CD4-positive, alpha-beta T cell (primary cell): ENCODE measurements around the gene ANKRD16. TPM values are rescaled to one million over a fixed set of nuclear protein-coding genes. Genes with fewer than 3 reads are reported as not detected.

ENCODE experiments used
- ATAC-seq: fragments of 200-7000 bp; cut with Tn5 transposase; one replicate; pipeline ENCODE4 v1.10.0; 2022; ENCODE audit warnings: mild to moderate bottlenecking; ENCODE audit not compliant: poor library complexity
- CTCF ChIA-PET: fragments of 350-600 bp; sonication (Branson Sonifier 250); formaldehyde crosslinking; loops from one replicate; lab custom pipeline; 2021; ENCODE audit warnings: antibody characterized with exemption, inconsistent platforms; lab: Charles Lee
- POLR2A ChIA-PET: fragments of 350-600 bp; sonication (Branson Sonifier 250); formaldehyde crosslinking; loops from one replicate; lab custom pipeline; 2021; ENCODE audit warnings: antibody characterized with exemption, inconsistent platforms; lab: Charles Lee
- DNase-seq, 14 experiments: peaks; one replicate each; pipeline ENCODE4 v3.0.0-alpha.2; 2013 to 2020; ENCODE audit warnings: mixed read lengths in 2 of 14
- H3K27ac ChIP-seq, 2 donors: one replicate each; pipeline versions ENCODE4 v1.5.1 to v1.7.0; 2013; ENCODE audit warnings: low read length in 2 of 2, low read depth in 1 of 2, mild to moderate bottlenecking in 1 of 2
- H3K27me3 ChIP-seq, 2 experiments: 1 replicate in 1 of 2; 2 replicates in 1 of 2; pipeline versions ENCODE4 v1.6.1 to v1.7.0; 2013; ENCODE audit warnings: low read length in 2 of 2, control low read depth in 1 of 2, mild to moderate bottlenecking in 1 of 2, moderate library complexity in 1 of 2; ENCODE audit not compliant: insufficient read depth in 2 of 2, control insufficient read depth in 1 of 2
- H3K36me3 ChIP-seq: one replicate; pipeline ENCODE4 v1.6.1; 2013; ENCODE audit warnings: low read length, control low read depth; ENCODE audit not compliant: insufficient read depth
- H3K4me1 ChIP-seq: one replicate; pipeline ENCODE4 v1.6.1; 2013; ENCODE audit warnings: low read length, control low read depth; ENCODE audit not compliant: insufficient read depth
- H3K4me3 ChIP-seq: one replicate; pipeline ENCODE4 v1.5.1; 2013; ENCODE audit warnings: mild to moderate bottlenecking, low read length, moderate library complexity
- H3K9me3 ChIP-seq, 2 experiments: 1 replicate in 1 of 2; 2 replicates in 1 of 2; pipeline versions ENCODE4 v1.6.1 to v1.7.0; 2013; ENCODE audit warnings: low read length in 2 of 2, mild to moderate bottlenecking in 2 of 2, control low read depth in 1 of 2, moderate library complexity in 1 of 2; ENCODE audit not compliant: control insufficient read depth in 1 of 2, insufficient read depth in 1 of 2
- H3K27ac Mint-ChIP-seq: one replicate; pipeline ENCODE4 v1.8.0; 2020; ENCODE audit warnings: mixed read lengths
- H3K27me3 Mint-ChIP-seq: one replicate; pipeline ENCODE4 v1.8.0; 2021; ENCODE audit warnings: mixed read lengths
- H3K36me3 Mint-ChIP-seq: one replicate; pipeline ENCODE4 v1.8.0; 2021; ENCODE audit warnings: low read depth, mixed read lengths
- H3K4me1 Mint-ChIP-seq: one replicate; pipeline ENCODE4 v1.8.0; 2021; ENCODE audit warnings: low read depth, mixed read lengths
- H3K4me3 Mint-ChIP-seq: one replicate; pipeline ENCODE4 v1.8.0; 2020; ENCODE audit warnings: mild to moderate bottlenecking, mixed read lengths
- H3K9me3 Mint-ChIP-seq: one replicate; pipeline ENCODE4 v1.8.0; 2020; ENCODE audit warnings: mixed read lengths
- CTCF ChIP-seq: fragments of 200-600 bp; IDR thresholded peaks from one replicate; pipeline ENCODE4 v1.8.0; 2022; ENCODE audit warnings: antibody characterized with exemption, mild to moderate bottlenecking
- intact Hi-C, 2 experiments: fragments of 100-400 bp; cut with DNase I in 1 of 2; cut with micrococcal nuclease in 1 of 2; formaldehyde crosslinking; loops; one replicate each; pipeline versions ENCODE4 v1.15.1 to v1.9.0; 2023 to 2025; cut with DNase I, micrococcal nuclease
- total RNA-seq, 174 experiments: library from RNA in 2 of 174; stranded (reverse) in 2 of 174; gene quantifications; one replicate each; pipeline ENCODE4 v1.2.3 and lab custom pipeline; 2021 to 2026

ANKRD16 gene
- total RNA-seq, 2 experiments from 2014 or later, result 1.4 to 1.8 TPM

DNA sequence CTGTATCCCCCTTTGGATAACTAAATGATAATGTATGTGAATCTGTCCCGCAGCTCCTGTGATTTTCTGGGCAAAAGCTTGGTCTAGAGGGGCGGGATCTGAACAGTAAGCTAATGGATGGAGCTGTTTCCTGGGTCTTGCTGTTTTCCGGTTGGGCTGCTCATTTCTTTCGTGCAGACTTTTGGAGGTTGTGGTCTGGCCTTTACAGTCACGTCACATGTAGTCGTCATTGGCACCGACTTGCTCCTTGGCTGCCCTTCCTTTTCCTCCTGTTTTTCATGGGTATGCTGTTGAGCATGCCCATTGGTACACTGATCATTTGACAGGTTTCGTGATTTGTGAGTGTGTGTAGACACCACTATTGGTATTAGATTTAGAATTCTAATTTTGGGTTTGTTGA is 2.3 kb upstream of the ANKRD16 start:
- Mint-ChIP-seq H3K4me3 (peak overlapping the region; percentile 95), H3K9me3 (no peaks in the 10 kb centered on the region), H3K27ac (peak overlapping the region; percentile 80), H3K27me3 (no peaks in the 10 kb centered on the region), H3K36me3 (peaks cover 44% of the 10 kb centered on the region), H3K4me1 (peaks cover 78% of the 10 kb centered on the region)
- intact Hi-C loops, result loop anchor here in 1 of 2 experiments (5.0 kb wide), 3 partner anchors 85 to 270 kb away; partner anchors contain the start of genes IL15RA and RBM17
- no peak for TF ChIP-seq CTCF
- Histone ChIP-seq H3K36me3 (peaks cover 14% of the 10 kb centered on the region), H3K4me3 (no peak overlapping the region), H3K27me3 (no peaks in the 10 kb centered on the region), H3K4me1 (peaks cover 47% of the 10 kb centered on the region), H3K27ac (no peak overlapping the region), H3K9me3 (no peaks in the 10 kb centered on the region)
- CTCF ChIA-PET, result no interaction called here
- ATAC-seq (no peak), DNase-seq (peak in 2 of 14 experiments; percentile 21 to 43)
- POLR2A ChIA-PET, result no interaction called here

DNA sequence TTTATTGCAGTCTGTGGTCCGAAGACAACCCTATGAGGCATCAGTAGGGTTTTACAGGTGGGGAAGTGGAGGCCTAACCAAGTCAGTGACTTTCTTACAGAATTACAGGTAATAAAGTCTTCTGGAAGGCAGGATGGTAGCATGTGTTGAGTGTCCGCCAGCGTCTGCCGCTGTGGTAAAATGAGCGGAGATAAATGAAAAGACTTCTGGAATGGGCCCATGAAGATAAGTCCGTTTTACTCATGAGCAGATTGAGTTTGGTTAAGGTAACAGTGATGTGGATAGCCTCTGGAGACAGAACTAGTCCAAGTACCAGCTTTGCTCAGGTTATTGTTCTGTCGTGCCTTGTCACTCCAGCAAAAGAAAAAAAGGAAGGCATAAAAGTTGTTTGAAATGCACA is 1.3 kb upstream of the ANKRD16 start:
- ChIA-PET POLR2A (interaction anchor here (0.8 to 1.7 kb wide), 4 partner anchors 80 to 436 kb away, joined by 3 to 12 read pairs (median 3); partner anchors contain the start of gene TASOR2), CTCF (no interaction called here)
- H3K4me1 Mint-ChIP-seq, result peaks cover 71% of the 10 kb centered on the region
- H3K27me3 Mint-ChIP-seq, result no peaks in the 10 kb centered on the region
- peaks cover 36% of the 10 kb centered on the region for H3K36me3 Mint-ChIP-seq
- no peak for TF ChIP-seq CTCF
- H3K27ac Mint-ChIP-seq, result peak overlapping the region; percentile 80
- Histone ChIP-seq H3K36me3 (peaks cover 14% of the 10 kb centered on the region), H3K4me1 (peaks cover 40% of the 10 kb centered on the region), H3K27me3 (no peaks in the 10 kb centered on the region), H3K4me3 (peak overlapping the region; percentile 70), H3K9me3 (no peaks in the 10 kb centered on the region), H3K27ac (peak overlapping the region in 1 of 2 donors; percentile 36)
- H3K4me3 Mint-ChIP-seq, result peak overlapping the region; percentile 95
- ATAC-seq (no peak), DNase-seq (no peak)
- intact Hi-C loops, result loop anchor here in 1 of 2 experiments (5.0 kb wide), 3 partner anchors 86 to 271 kb away; partner anchors contain the start of genes IL15RA and RBM17
- H3K9me3 Mint-ChIP-seq, result no peaks in the 10 kb centered on the region

GRCh38 chr10:5890452-5890915 is 791 bp upstream of the ANKRD16 start:
- peak overlapping the region; percentile 70 for H3K4me3 ChIP-seq
- ChIA-PET CTCF (interaction anchor here (0.5 to 0.9 kb wide), 2 partner anchors 77 to 1076 kb away, joined by 3 read pairs; partner anchors contain the start of gene GDI2), POLR2A (interaction anchor here (0.7 to 2.0 kb wide), 25 partner anchors 9 to 1520 kb away, joined by 3 to 24 read pairs (median 4); partner anchors contain the start of genes GDI2, SFMBT2 and TASOR2)
- intact Hi-C loops, result loop anchor here in 1 of 2 experiments (5.0 kb wide), 3 partner anchors 87 to 272 kb away; partner anchors contain the start of genes IL15RA and RBM17
- H3K4me3 Mint-ChIP-seq, result peak overlapping the region; percentile 95
- no peaks in the 10 kb centered on the region for H3K27me3 Mint-ChIP-seq
- DNase-seq (peak in 7 of 14 experiments; percentile 4 to 56 (median 16)), ATAC-seq (peak; percentile 2)
- H3K4me1 ChIP-seq, result peaks cover 36% of the 10 kb centered on the region
- H3K9me3 Mint-ChIP-seq, result no peaks in the 10 kb centered on the region
- peak overlapping the region in 1 of 2 donors; percentile 36 for H3K27ac ChIP-seq
- peak overlapping the region; percentile 80 for H3K27ac Mint-ChIP-seq
- peaks cover 36% of the 10 kb centered on the region for H3K36me3 Mint-ChIP-seq
- H3K9me3 ChIP-seq, result no peaks in the 10 kb centered on the region
- H3K36me3 ChIP-seq, result peaks cover 17% of the 10 kb centered on the region
- peaks cover 66% of the 10 kb centered on the region for H3K4me1 Mint-ChIP-seq
- TF ChIP-seq CTCF, result no peak
- no peaks in the 10 kb centered on the region for H3K27me3 ChIP-seq
